Bronchial epithelial cell (primary cell): ENCODE results near the gene PIEZO2. TPM values are rescaled to one million over a fixed set of nuclear protein-coding genes. Genes with fewer than 3 reads are reported as not detected.

Experiments
- DNase-seq: peaks from one replicate; pipeline ENCODE4 v3.0.0-alpha.2; 2010; ENCODE audit warnings: low read depth
- FAIRE-seq: peaks from 2 replicates; lab custom pipeline; 2011; peaks lifted over from hg19 to GRCh38; lab: Jason Lieb, UNC
- H3K27me3 ChIP-seq: 2 replicates; pipeline ENCODE4 v1.5.1; 2011; ENCODE audit warnings: low read length; ENCODE audit not compliant: control insufficient read depth, insufficient read depth
- H3K36me3 ChIP-seq: 2 replicates; pipeline ENCODE4 v1.5.1; 2011; ENCODE audit warnings: low read length; ENCODE audit not compliant: control insufficient read depth, insufficient read depth
- H3K4me3 ChIP-seq: 2 replicates; pipeline ENCODE4 v1.5.1; 2011; ENCODE audit warnings: mild to moderate bottlenecking, low read depth, low read length, control low read depth
- CTCF ChIP-seq: IDR thresholded peaks from 2 replicates; pipeline ENCODE4 v1.5.1; 2011; ENCODE audit warnings: mild to moderate bottlenecking, moderate library complexity, low read length, control low read depth, inconsistent platforms; ENCODE audit not compliant: insufficient read depth, severe bottlenecking
- total RNA-seq: library from RNA; depleted of rRNA; stranded (reverse); fragments of >200 nt; gene quantifications from 2 replicates; pipeline ENCODE4 v1.2.1, GENCODE V29; 2014

The PIEZO2 gene
- total RNA-seq, 1 donor from 2014 or later: 1.3 TPM

- TF ChIP-seq CTCF: no peak
- Histone ChIP-seq H3K36me3 (no peaks in the 10 kb centered on the region), H3K27me3 (no peaks in the 10 kb centered on the region), H3K4me3 (no peak overlapping the region)
- DNase-seq: no peak
- FAIRE-seq: no peak
Observed at GRCh38 chr18:10841203-10841602, 308.2 kb downstream of the PIEZO2 start.

- no peak for FAIRE-seq
- Histone ChIP-seq H3K36me3 (no peaks in the 10 kb centered on the region), H3K4me3 (no peak overlapping the region), H3K27me3 (no peaks in the 10 kb centered on the region)
- no peak for TF ChIP-seq CTCF
- no peak for DNase-seq
Observed at GRCh38 chr18:10840743-10841142, 308.6 kb downstream of the PIEZO2 start.

GRCh38 chr18:10839421-10839820 is 309.9 kb downstream of the PIEZO2 start:
- no peak overlapping the region for H3K4me3 ChIP-seq
- no peaks in the 10 kb centered on the region for H3K36me3 ChIP-seq
- DNase-seq: no peak
- no peaks in the 10 kb centered on the region for H3K27me3 ChIP-seq
- no peak for TF ChIP-seq CTCF
- FAIRE-seq: peak; percentile 72

- no peak for TF ChIP-seq CTCF
- Histone ChIP-seq H3K36me3 (no peaks in the 10 kb centered on the region), H3K27me3 (no peaks in the 10 kb centered on the region), H3K4me3 (no peak overlapping the region)
- FAIRE-seq (no peak), DNase-seq (no peak)
Observed at GRCh38 chr18:10838553-10838952, 310.8 kb downstream of the PIEZO2 start.

GRCh38 chr18:10834128-10834815 is 315.1 kb downstream of the PIEZO2 start:
- TF ChIP-seq CTCF: no peak
- FAIRE-seq (no peak), DNase-seq (no peak)
- no peak overlapping the region for H3K4me3 ChIP-seq
- no peaks in the 10 kb centered on the region for H3K36me3 ChIP-seq
- no peaks in the 10 kb centered on the region for H3K27me3 ChIP-seq

GRCh38 chr18:10833656-10834055 is 315.7 kb downstream of the PIEZO2 start:
- no peaks in the 10 kb centered on the region for H3K27me3 ChIP-seq
- no peak overlapping the region for H3K4me3 ChIP-seq
- no peaks in the 10 kb centered on the region for H3K36me3 ChIP-seq
- DNase-seq: no peak
- no peak for FAIRE-seq
- no peak for TF ChIP-seq CTCF
